Peyer's patch (tissue), 4 donors: ENCODE data around the gene MYL10.

ENCODE experiments used
- CTCF ChIP-seq, 6 experiments: fragments of 450-650 bp in 4 of 6; fragments of 200-600 bp in 2 of 6; sonication (generic) in 1 of 6; IDR thresholded peaks; one replicate each; pipeline ENCODE4 v1.5.1; 2017 to 2019; ENCODE audit warnings: antibody characterized with exemption in 6 of 6, mild to moderate bottlenecking in 3 of 6, moderate library complexity in 1 of 6
- POLR2A ChIP-seq, 2 donors: fragments of 450-650 bp; IDR thresholded peaks; one replicate each; pipeline ENCODE4 v1.5.1; 2017; ENCODE audit warnings: antibody characterized with exemption in 2 of 2, mild to moderate bottlenecking in 2 of 2, moderate library complexity in 2 of 2

GRCh38 chr7:101644879-101645278, 15.8 kb upstream of the MYL10 start:
- no peak for TF ChIP-seq CTCF (IDR thresholded peaks at IDR 0.05)
- no peak for TF ChIP-seq POLR2A (IDR thresholded peaks at IDR 0.05)
